ENCODE measurements around the gene SHISA7. TPM values are rescaled to one million over a fixed set of nuclear protein-coding genes. Genes with fewer than 3 reads are reported as not detected.

The SHISA7 gene
- total RNA-seq, 2 experiments from 2014 or later = not detected

DNA sequence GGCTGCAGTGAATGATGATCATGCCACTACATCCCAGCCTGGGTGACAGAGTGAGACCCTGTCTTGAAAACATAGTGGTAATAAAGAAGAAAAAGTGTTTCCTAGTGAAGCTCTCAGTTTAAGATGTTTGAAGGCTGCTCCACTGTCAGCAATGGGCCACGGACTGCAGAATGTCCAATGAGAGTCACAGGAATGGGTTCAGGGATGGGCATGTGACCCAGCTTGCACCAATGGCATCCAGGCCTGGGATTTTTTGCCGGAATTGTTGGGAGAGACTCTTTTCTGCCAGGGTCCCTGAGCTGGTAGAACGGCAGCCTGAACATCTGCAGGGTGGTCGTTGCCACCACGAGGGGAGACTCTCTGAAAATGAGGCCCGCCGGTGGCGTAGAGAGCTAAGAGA, 6.3 kb downstream of the SHISA7 start:
- H3K9me3 ChIP-seq (ENCODE audit: low read length) = no peaks in the 10 kb centered on the region
- TF ChIP-seq EZH2phosphoT487 (IDR thresholded peaks at IDR 0.05; ENCODE audit: borderline replicate concordance, low read depth, low read length) = no peak
- TF ChIP-seq, protein P1, sequence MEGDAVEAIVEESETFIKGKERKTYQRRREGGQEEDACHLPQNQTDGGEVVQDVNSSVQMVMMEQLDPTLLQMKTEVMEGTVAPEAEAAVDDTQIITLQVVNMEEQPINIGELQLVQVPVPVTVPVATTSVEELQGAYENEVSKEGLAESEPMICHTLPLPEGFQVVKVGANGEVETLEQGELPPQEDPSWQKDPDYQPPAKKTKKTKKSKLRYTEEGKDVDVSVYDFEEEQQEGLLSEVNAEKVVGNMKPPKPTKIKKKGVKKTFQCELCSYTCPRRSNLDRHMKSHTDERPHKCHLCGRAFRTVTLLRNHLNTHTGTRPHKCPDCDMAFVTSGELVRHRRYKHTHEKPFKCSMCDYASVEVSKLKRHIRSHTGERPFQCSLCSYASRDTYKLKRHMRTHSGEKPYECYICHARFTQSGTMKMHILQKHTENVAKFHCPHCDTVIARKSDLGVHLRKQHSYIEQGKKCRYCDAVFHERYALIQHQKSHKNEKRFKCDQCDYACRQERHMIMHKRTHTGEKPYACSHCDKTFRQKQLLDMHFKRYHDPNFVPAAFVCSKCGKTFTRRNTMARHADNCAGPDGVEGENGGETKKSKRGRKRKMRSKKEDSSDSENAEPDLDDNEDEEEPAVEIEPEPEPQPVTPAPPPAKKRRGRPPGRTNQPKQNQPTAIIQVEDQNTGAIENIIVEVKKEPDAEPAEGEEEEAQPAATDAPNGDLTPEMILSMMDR (conservative IDR thresholded peaks at IDR 0.05; ENCODE audit: low read length) = no peak
- H4K20me1 ChIP-seq (ENCODE audit: insufficient read depth, low read length) = no peaks in the 10 kb centered on the region
- H3K79me2 ChIP-seq (ENCODE audit: insufficient read depth, low read depth, low read length) = no peaks in the 10 kb centered on the region
- H3K4me3 ChIP-seq (ENCODE audit: low read depth, low read length, poor library complexity, severe bottlenecking) = no peak overlapping the region
- no peak overlapping the region for H2AFZ ChIP-seq (ENCODE audit: low read length)
- ChIA-PET CTCF (ENCODE audit: unreplicated experiment) (no interaction called here), POLR2A (no interaction called here)
- H3K9me2 ChIP-seq (ENCODE audit: insufficient read depth, low read length) = no peaks in the 10 kb centered on the region
- no peak overlapping the region for H3K27ac ChIP-seq (ENCODE audit: low read depth, low read length, poor library complexity, severe bottlenecking)
- DNase-seq (ENCODE audit: low spot score) = no peak
- no peaks in the 10 kb centered on the region for H3K36me3 ChIP-seq (ENCODE audit: insufficient read depth, low read length)
- no TSS peak for BruUV-seq (replicated peaks)
- no peak overlapping the region for H3K4me2 ChIP-seq (ENCODE audit: low read length)
- no peaks in the 10 kb centered on the region for H3K4me1 ChIP-seq (ENCODE audit: insufficient read depth, low read length, poor library complexity, severe bottlenecking)
- intact Hi-C loops (cut with micrococcal nuclease; ENCODE audit: unreplicated experiment) = no loop called here

DNA sequence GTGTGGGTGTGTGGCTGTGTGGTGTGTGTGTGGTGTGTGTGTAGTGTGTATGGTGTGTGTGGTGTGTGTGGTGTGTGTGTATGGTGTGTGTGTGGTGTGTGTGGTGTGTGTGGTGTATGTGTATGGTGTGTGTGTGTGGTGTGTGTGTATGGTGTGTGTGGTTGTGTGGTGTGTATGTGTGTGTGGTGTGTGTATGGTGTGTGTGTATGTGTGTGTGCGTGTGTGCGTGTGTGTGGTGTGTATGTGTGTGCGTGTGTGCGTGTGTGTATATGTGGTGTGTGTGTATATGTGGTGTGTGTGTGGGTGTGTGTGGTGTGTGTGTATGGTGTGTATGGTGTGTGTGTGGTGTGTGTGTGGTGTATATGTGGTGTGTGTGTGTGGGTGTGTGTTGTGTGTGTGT, 8.1 kb downstream of the SHISA7 start:
- no peak for TF ChIP-seq EZH2phosphoT487 (IDR thresholded peaks at IDR 0.05; ENCODE audit: borderline replicate concordance, low read depth, low read length)
- TF ChIP-seq, protein P1 (conservative IDR thresholded peaks at IDR 0.05; ENCODE audit: low read length) = no peak
- POLR2A ChIA-PET = no interaction called here
- intact Hi-C loops (cut with micrococcal nuclease; ENCODE audit: unreplicated experiment) = no loop called here
- no peaks in the 10 kb centered on the region for H3K9me2 ChIP-seq (ENCODE audit: insufficient read depth, low read length)
- H3K27ac ChIP-seq (ENCODE audit: low read depth, low read length, poor library complexity, severe bottlenecking) = no peak overlapping the region
- CTCF ChIA-PET (ENCODE audit: unreplicated experiment) = no interaction called here
- H4K20me1 ChIP-seq (ENCODE audit: insufficient read depth, low read length) = no peaks in the 10 kb centered on the region
- H2AFZ ChIP-seq (ENCODE audit: low read length) = no peak overlapping the region
- no TSS peak for BruUV-seq (replicated peaks)
- no peaks in the 10 kb centered on the region for H3K9me3 ChIP-seq (ENCODE audit: low read length)
- H3K79me2 ChIP-seq (ENCODE audit: insufficient read depth, low read depth, low read length) = no peaks in the 10 kb centered on the region
- DNase-seq (ENCODE audit: low spot score) = no peak
- H3K36me3 ChIP-seq (ENCODE audit: insufficient read depth, low read length) = no peaks in the 10 kb centered on the region
- H3K4me1 ChIP-seq (ENCODE audit: insufficient read depth, low read length, poor library complexity, severe bottlenecking) = no peaks in the 10 kb centered on the region
- no peak overlapping the region for H3K4me3 ChIP-seq (ENCODE audit: low read depth, low read length, poor library complexity, severe bottlenecking)
- H3K4me2 ChIP-seq (ENCODE audit: low read length) = no peak overlapping the region

DNA sequence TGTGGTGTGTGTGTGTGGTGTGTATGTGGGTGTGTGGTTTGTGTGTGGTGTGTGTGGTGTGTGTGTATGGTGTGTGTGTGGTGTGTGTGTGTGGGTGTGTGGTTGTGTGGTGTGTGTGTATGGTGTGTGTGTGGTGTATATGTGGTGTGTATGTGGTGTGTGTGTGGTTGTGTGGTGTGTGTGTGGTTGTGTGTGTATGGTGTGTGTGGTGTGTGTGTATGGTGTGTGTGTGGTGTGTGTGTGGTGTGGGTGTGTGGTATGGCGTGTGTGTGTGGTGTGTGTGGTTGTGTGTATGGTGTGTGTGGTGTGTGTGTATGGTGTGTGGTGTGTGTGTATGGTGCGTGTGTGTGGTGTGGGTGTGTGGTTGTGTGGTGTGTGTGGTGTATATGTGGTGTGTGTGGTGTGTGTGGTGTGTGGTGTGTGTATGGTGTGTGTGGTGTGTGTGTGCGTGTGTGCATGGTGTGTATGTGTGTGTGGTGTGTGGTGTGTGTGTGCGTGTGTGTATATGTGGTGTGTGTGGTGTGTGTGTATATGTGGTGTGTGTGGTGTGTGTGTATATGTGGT, 8.7 kb downstream of the SHISA7 start:
- no peak overlapping the region for H3K4me2 ChIP-seq (ENCODE audit: low read length)
- no peak overlapping the region for H2AFZ ChIP-seq (ENCODE audit: low read length)
- H3K9me2 ChIP-seq (ENCODE audit: insufficient read depth, low read length) = no peaks in the 10 kb centered on the region
- intact Hi-C loops (cut with micrococcal nuclease; ENCODE audit: unreplicated experiment) = no loop called here
- ChIA-PET POLR2A (no interaction called here), CTCF (ENCODE audit: unreplicated experiment) (no interaction called here)
- H4K20me1 ChIP-seq (ENCODE audit: insufficient read depth, low read length) = no peaks in the 10 kb centered on the region
- no peak overlapping the region for H3K4me3 ChIP-seq (ENCODE audit: low read depth, low read length, poor library complexity, severe bottlenecking)
- TF ChIP-seq EZH2phosphoT487 (IDR thresholded peaks at IDR 0.05; ENCODE audit: borderline replicate concordance, low read depth, low read length) = no peak
- TF ChIP-seq, protein P1 (conservative IDR thresholded peaks at IDR 0.05; ENCODE audit: low read length) = no peak
- DNase-seq (ENCODE audit: low spot score) = no peak
- H3K27ac ChIP-seq (ENCODE audit: low read depth, low read length, poor library complexity, severe bottlenecking) = no peak overlapping the region
- no peaks in the 10 kb centered on the region for H3K36me3 ChIP-seq (ENCODE audit: insufficient read depth, low read length)
- H3K9me3 ChIP-seq (ENCODE audit: low read length) = no peaks in the 10 kb centered on the region
- no peaks in the 10 kb centered on the region for H3K79me2 ChIP-seq (ENCODE audit: insufficient read depth, low read depth, low read length)
- no peaks in the 10 kb centered on the region for H3K4me1 ChIP-seq (ENCODE audit: insufficient read depth, low read length, poor library complexity, severe bottlenecking)
- no TSS peak for BruUV-seq (replicated peaks)
